Posterior vena cava (tissue), 2 donors: ENCODE data around the gene LCN1. TPM values are rescaled to one million over a fixed set of nuclear protein-coding genes. Genes with fewer than 3 reads are reported as not detected.
A peak's percentile ranks its signal among the peaks of the same experiment; 100 is the strongest.
"Not testable (repeated sequence)": the region's sequence is repeated elsewhere in the genome, so short reads cannot be mapped to it uniquely, and the experiment has no call there.

ENCODE experiments used
- DNase-seq: peaks from one replicate; pipeline ENCODE4 v3.0.0-alpha.2; 2020; ENCODE audit warnings: low spot score
- intact Hi-C, 2 donors: fragments of 100-400 bp; cut with DNase I; formaldehyde crosslinking; loops; one replicate each; pipeline versions ENCODE4 v1.14.1 to v1.14.2; 2022 to 2023
- total RNA-seq, 2 donors: library from RNA; stranded (reverse); fragmentation: NEBNext Ultra II Directional; extraction: Animal tissue kit (Norgen Biotek cat#: 25700); gene quantifications; one replicate each; pipeline ENCODE4 v1.2.1, GENCODE V29; 2021
- donor health status: DM: yes; HTN: yes; CAD: no.
- donor health status: DM: yes; HTN: yes; CAD: no.

Gene LCN1
- total RNA-seq, 2 donors from 2014 or later, result 2.4 TPM; not detected in 1

GRCh38 chr9:135535631-135536030, 14.4 kb downstream of the LCN1 start:
- DNase-seq, result not testable (repeated sequence)

GRCh38 chr9:135536216-135536615, 15.0 kb downstream of the LCN1 start:
- intact Hi-C loops, result no loop called here
- no peak for DNase-seq

More at GRCh38 chr9:135535631-135536030, 14.4 kb downstream of the LCN1 start:
- intact Hi-C loops, result not testable (repeated sequence)

- intact Hi-C loops, DNase-seq: not testable (repeated sequence)
These were observed 22.1 kb downstream of the LCN1 start for GRCh38 chr9:135543262-135543894.

- peak; percentile 40 for DNase-seq
- intact Hi-C loops, result no loop called here
These were observed 23.9 kb downstream of the LCN1 start for GRCh38 chr9:135544981-135545635.

- intact Hi-C loops, result not testable (repeated sequence)
- peak; percentile 48 for DNase-seq
These were observed 24.5 kb downstream of the LCN1 start, which contains the start of gene OBP2A for GRCh38 chr9:135545646-135546176. TSS of gene OBP2A (plus strand) at chr9:135546126. CDS start at chr9:135546181, 55 bp downstream.

- intact Hi-C loops, result not testable (repeated sequence)
- peak; percentile 47 for DNase-seq
These were observed 25.8 kb downstream of the LCN1 start for GRCh38 chr9:135546792-135547617.

GRCh38 chr9:135547756-135548736, 26.8 kb downstream of the LCN1 start:
- intact Hi-C loops, result no loop called here
- DNase-seq, result peak; percentile 74

GRCh38 chr9:135549478-135550343, 28.5 kb downstream of the LCN1 start:
- DNase-seq, result peak; percentile 60
- intact Hi-C loops, result not testable (repeated sequence)

- DNase-seq, result peak; percentile 62
- intact Hi-C loops, result no loop called here
These were observed 29.2 kb downstream of the LCN1 start for GRCh38 chr9:135550344-135550918.

GRCh38 chr9:135551031-135551430, 29.8 kb downstream of the LCN1 start:
- intact Hi-C loops, result no loop called here
- DNase-seq, result peak; percentile 61

GRCh38 chr9:135551456-135551855, 30.2 kb downstream of the LCN1 start:
- peak; percentile 73 for DNase-seq
- intact Hi-C loops, result no loop called here

GRCh38 chr9:135552021-135552697, 30.9 kb downstream of the LCN1 start:
- intact Hi-C loops, result no loop called here
- DNase-seq, result peak; percentile 68

GRCh38 chr9:135552698-135553171, 31.5 kb downstream of the LCN1 start:
- peak; percentile 78 for DNase-seq
- intact Hi-C loops, result no loop called here

- peak; percentile 37 for DNase-seq
- intact Hi-C loops, result no loop called here
These were observed 33.5 kb downstream of the LCN1 start for GRCh38 chr9:135554718-135555117.

- intact Hi-C loops, result no loop called here
These were observed 34.0 kb downstream of the LCN1 start for GRCh38 chr9:135555203-135555602.

GRCh38 chr9:135555910-135556309, 34.7 kb downstream of the LCN1 start:
- intact Hi-C loops, result no loop called here
- no peak for DNase-seq

More at GRCh38 chr9:135555203-135555602, 34.0 kb downstream of the LCN1 start:
- DNase-seq, result peak; percentile 20

- intact Hi-C loops, result no loop called here
- DNase-seq, result peak; percentile 26
These were observed 38.4 kb downstream of the LCN1 start for GRCh38 chr9:135559606-135560005.
